ENCODE data around the gene TBC1D22B. TPM values are rescaled to one million over a fixed set of nuclear protein-coding genes. Genes with fewer than 3 reads are reported as not detected.

The TBC1D22B gene
- total RNA-seq, 1 experiment from 2014 or later = 11.8 TPM

DNA sequence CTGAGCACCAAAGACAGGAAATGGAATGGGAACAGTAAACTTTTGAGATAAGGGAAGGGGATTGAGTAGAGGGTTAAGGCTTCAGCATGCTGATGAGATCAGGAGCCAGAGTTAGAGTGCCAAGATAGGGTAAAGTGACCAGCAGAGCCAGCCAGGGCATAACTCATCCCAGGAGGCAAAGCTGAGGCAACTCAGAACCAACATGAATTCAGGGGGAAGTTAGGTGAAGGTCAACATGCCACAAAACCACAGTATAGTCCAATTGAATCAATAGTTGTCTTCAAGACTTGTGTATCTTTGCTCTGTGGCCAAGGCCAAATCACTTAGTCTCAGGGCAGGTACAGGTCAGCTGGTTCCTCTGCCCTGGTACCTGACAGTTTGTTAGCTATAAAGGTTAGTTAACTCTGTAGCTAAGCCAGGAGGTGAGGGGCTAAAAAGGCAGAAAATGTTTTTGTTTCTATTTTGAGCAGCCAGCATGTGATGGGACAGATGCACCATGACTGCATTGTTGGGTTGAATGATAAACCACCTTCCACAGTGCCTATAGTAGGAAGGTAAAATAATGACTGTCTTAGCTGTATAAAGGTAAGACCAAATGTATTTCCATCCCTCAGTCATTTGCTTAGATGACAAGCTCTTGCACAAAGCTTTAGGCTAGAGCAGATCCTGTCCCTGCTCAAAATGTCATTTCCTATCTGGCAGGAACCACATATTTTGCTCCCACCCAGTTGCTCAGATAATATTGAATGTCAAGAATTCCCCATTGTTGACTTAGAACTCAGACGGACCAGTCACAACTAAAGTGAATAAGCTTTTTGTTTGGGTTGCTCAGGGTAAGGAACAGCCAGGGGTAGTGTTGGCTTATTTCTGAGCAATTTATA, 112.0 kb downstream of the TBC1D22B start:
- no peaks in the 10 kb centered on the region for H3K4me1 ChIP-seq
- Mint-ChIP-seq H3K4me3 (ENCODE audit: unreplicated experiment) (no peak overlapping the region), H3K4me1 (ENCODE audit: low read depth, unreplicated experiment) (peaks cover 7% of the 10 kb centered on the region), H3K27me3 (ENCODE audit: insufficient read depth, unreplicated experiment) (no peaks in the 10 kb centered on the region), H3K36me3 (ENCODE audit: insufficient read depth, unreplicated experiment) (peaks cover 25% of the 10 kb centered on the region), H3K9me3 (ENCODE audit: unreplicated experiment) (no peaks in the 10 kb centered on the region), H3K27ac (ENCODE audit: unreplicated experiment) (no peak overlapping the region)
- intact Hi-C loops (cut with micrococcal nuclease; ENCODE audit: unreplicated experiment) = no loop called here
- DNase-seq = no peak
- H3K36me3 ChIP-seq (ENCODE audit: control insufficient read depth, insufficient read depth, low read length) = peaks cover 2% of the 10 kb centered on the region; the same call in 1 of the 2 replicates
- no TSS peak for BruUV-seq (replicated peaks)
- TF ChIP-seq, protein P1, sequence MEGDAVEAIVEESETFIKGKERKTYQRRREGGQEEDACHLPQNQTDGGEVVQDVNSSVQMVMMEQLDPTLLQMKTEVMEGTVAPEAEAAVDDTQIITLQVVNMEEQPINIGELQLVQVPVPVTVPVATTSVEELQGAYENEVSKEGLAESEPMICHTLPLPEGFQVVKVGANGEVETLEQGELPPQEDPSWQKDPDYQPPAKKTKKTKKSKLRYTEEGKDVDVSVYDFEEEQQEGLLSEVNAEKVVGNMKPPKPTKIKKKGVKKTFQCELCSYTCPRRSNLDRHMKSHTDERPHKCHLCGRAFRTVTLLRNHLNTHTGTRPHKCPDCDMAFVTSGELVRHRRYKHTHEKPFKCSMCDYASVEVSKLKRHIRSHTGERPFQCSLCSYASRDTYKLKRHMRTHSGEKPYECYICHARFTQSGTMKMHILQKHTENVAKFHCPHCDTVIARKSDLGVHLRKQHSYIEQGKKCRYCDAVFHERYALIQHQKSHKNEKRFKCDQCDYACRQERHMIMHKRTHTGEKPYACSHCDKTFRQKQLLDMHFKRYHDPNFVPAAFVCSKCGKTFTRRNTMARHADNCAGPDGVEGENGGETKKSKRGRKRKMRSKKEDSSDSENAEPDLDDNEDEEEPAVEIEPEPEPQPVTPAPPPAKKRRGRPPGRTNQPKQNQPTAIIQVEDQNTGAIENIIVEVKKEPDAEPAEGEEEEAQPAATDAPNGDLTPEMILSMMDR (IDR thresholded peaks at IDR 0.05; ENCODE audit: insufficient read depth in 1 of 2, low read depth in 1 of 2, low read length in 1 of 2, severe bottlenecking in 1 of 2, unreplicated experiment in 1 of 2) = no peak
- H3K27me3 ChIP-seq (replicated peaks; ENCODE audit: control insufficient read depth, insufficient read depth, low read length) = no peaks in the 10 kb centered on the region
- ChIA-PET CTCF (no interaction called here), POLR2A (no interaction called here)
- no peak overlapping the region for H3K4me3 ChIP-seq (ENCODE audit: low read depth, low read length)
- no peaks in the 10 kb centered on the region for H3K9me3 ChIP-seq

DNA sequence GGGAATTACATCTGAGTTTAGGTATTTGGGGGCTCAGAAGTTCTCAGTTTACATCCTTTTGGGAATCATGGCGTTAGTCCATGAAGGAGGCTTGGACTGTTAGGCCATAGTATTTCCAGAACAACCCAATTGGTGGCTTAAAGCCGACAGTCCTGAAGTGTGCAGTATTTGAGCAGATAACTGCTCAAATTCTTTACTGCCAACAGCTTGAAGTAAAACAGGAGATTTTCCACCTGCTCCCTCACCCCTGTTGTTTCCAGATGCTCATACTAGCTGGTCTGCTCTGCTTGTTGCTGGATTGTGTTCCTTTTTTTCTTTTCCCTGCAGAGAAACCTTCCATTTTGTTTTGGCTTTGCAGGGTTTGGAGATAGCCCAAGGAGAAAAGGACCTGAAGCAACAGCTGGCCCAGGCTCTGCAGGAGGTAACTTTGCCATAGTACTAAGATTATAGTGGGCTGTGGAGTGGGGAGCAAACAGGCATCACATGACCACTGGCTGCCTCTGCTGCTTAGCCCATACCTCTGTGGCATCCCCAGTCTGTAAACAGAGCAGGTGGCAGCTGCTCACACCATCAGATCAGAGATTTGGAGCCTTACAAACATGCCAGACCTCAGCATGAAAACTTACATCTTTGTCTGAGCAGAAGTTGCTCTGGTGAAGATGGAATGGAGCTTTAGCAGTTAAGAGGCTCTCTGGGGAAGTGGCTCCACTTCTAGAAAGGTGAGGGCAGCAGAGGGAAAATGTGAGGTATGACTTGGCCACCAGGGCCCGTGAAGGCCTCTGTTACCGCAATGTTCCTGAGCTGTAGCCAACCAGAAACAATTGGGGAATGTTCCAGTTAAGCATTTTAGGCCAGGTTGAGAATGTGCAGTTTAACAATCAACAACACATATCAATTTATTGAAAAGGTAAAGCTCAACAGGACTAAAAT, 113.8 kb downstream of the TBC1D22B start:
- H3K27ac Mint-ChIP-seq (ENCODE audit: unreplicated experiment) = no peak overlapping the region

DNA sequence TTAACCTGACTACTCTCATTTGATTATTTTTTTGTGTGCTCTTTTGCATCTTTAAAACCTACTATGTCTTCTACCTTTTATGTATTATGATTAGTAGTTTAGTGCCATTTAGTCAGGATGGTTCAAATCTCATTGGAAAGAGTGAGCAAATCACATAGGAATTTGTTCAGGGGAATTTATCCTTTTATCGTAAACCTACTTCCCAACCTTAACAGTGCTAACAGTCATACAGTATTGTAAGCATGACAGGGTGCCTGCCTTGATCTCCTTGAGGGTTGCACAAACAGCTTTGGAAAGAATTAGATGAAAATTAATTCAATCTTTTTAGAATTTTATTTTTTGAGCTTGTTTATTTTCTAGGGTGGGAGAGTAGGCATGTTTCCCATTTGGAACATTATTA, 114.5 kb downstream of the TBC1D22B start:
- H3K36me3 ChIP-seq (ENCODE audit: control insufficient read depth, insufficient read depth, low read length) = peaks cover 2% of the 10 kb centered on the region; the same call in 1 of the 2 replicates
- no peak overlapping the region for H3K4me3 Mint-ChIP-seq (ENCODE audit: unreplicated experiment)
- no peaks in the 10 kb centered on the region for H3K27me3 ChIP-seq (replicated peaks; ENCODE audit: control insufficient read depth, insufficient read depth, low read length)
- CTCF ChIA-PET = no interaction called here
- TF ChIP-seq, protein P1 (IDR thresholded peaks at IDR 0.05; ENCODE audit: insufficient read depth in 1 of 2, low read depth in 1 of 2, low read length in 1 of 2, severe bottlenecking in 1 of 2, unreplicated experiment in 1 of 2) = no peak
- H3K4me1 Mint-ChIP-seq (ENCODE audit: low read depth, unreplicated experiment) = peaks cover 7% of the 10 kb centered on the region
- no peaks in the 10 kb centered on the region for H3K9me3 ChIP-seq
- BruUV-seq (replicated peaks) = no TSS peak
- no peak overlapping the region for H3K4me3 ChIP-seq (ENCODE audit: low read depth, low read length)
- no peak overlapping the region for H3K27ac Mint-ChIP-seq (ENCODE audit: unreplicated experiment)
- H3K9me3 Mint-ChIP-seq (ENCODE audit: unreplicated experiment) = no peaks in the 10 kb centered on the region
- no peak for DNase-seq
- intact Hi-C loops (cut with micrococcal nuclease; ENCODE audit: unreplicated experiment) = no loop called here
- POLR2A ChIA-PET = no interaction called here
- peaks cover 18% of the 10 kb centered on the region for H3K36me3 Mint-ChIP-seq (ENCODE audit: insufficient read depth, unreplicated experiment)
- no peaks in the 10 kb centered on the region for H3K27me3 Mint-ChIP-seq (ENCODE audit: insufficient read depth, unreplicated experiment)
- H3K4me1 ChIP-seq = no peaks in the 10 kb centered on the region

More for the DNA sequence above, 113.8 kb downstream of the TBC1D22B start:
- no peaks in the 10 kb centered on the region for H3K27me3 ChIP-seq (replicated peaks; ENCODE audit: control insufficient read depth, insufficient read depth, low read length)
- no peaks in the 10 kb centered on the region for H3K9me3 ChIP-seq
- Mint-ChIP-seq H3K36me3 (ENCODE audit: insufficient read depth, unreplicated experiment) (peaks cover 24% of the 10 kb centered on the region), H3K9me3 (ENCODE audit: unreplicated experiment) (no peaks in the 10 kb centered on the region), H3K4me1 (ENCODE audit: low read depth, unreplicated experiment) (peaks cover 7% of the 10 kb centered on the region), H3K4me3 (ENCODE audit: unreplicated experiment) (no peak overlapping the region), H3K27me3 (ENCODE audit: insufficient read depth, unreplicated experiment) (no peaks in the 10 kb centered on the region)
- DNase-seq = no peak
- no peak overlapping the region for H3K4me3 ChIP-seq (ENCODE audit: low read depth, low read length)
- POLR2A ChIA-PET = no interaction called here
- H3K4me1 ChIP-seq = no peaks in the 10 kb centered on the region
- BruUV-seq (replicated peaks) = no TSS peak
- CTCF ChIA-PET = no interaction called here
- TF ChIP-seq, protein P1 (IDR thresholded peaks at IDR 0.05; ENCODE audit: insufficient read depth in 1 of 2, low read depth in 1 of 2, low read length in 1 of 2, severe bottlenecking in 1 of 2, unreplicated experiment in 1 of 2) = no peak
- H3K36me3 ChIP-seq (ENCODE audit: control insufficient read depth, insufficient read depth, low read length) = peaks cover 2% of the 10 kb centered on the region; the same call in 1 of the 2 replicates
- intact Hi-C loops (cut with micrococcal nuclease; ENCODE audit: unreplicated experiment) = no loop called here

Measured in Caco-2 (cell line).